Spleen (tissue), 7 donors: ENCODE data around the gene PTPRN2.

Experiments
- CTCF ChIP-seq, 11 experiments: fragments of 200-600 bp in 7 of 11; fragments of 450-650 bp in 4 of 11; sonication (generic) in 4 of 11; IDR thresholded peaks in 8 of 11; conservative IDR thresholded peaks in 3 of 11; 1 replicate in 7 of 11; 2 replicates in 4 of 11; pipeline versions ENCODE4 v1.4.0 to v1.8.0; 2016 to 2021; ENCODE audit warnings: antibody characterized with exemption in 11 of 11, inconsistent platforms in 4 of 11, mild to moderate bottlenecking in 1 of 11
- POLR2AphosphoS5 ChIP-seq, 3 donors: sonication (generic); formaldehyde crosslinking; IDR thresholded peaks; one replicate each; pipeline ENCODE4 v1.5.1; 2017; ENCODE audit warnings: antibody characterized with exemption in 3 of 3
- donor health status: DM: no; HTN: no; CAD: no; lungs with moderate emphysema.
- donor health status: DM: no; HTN: no; CAD: no.
- donor health status: DM: no; HTN: no; CAD: no.

- no peak for TF ChIP-seq CTCF (IDR thresholded peaks at IDR 0.05 in 8 of 11, conservative IDR thresholded peaks at IDR 0.05 in 3 of 11)
- TF ChIP-seq POLR2AphosphoS5 (IDR thresholded peaks at IDR 0.05), result no peak
These were observed 1033.0 kb downstream of the PTPRN2 start for GRCh38 chr7:157554393-157555238.
